Spleen (tissue), 11 donors: ENCODE data around the gene ITSN1. TPM values are rescaled to one million over a fixed set of nuclear protein-coding genes. Genes with fewer than 3 reads are reported as not detected.

Experiments
- DNase-seq: peaks from one replicate; pipeline ENCODE4 v3.0.0-alpha.2; 2020
- H3K27ac ChIP-seq, 8 donors: fragments of 200-600 bp; sonication (generic) in 7 of 8; 1 replicate in 4 of 8; 2 replicates in 4 of 8; pipeline versions ENCODE4 v1.5.0 to v1.8.0; 2016 to 2021; ENCODE audit warnings: inconsistent platforms in 4 of 8, mild to moderate bottlenecking in 4 of 8, moderate library complexity in 1 of 8
- H3K27me3 ChIP-seq, 7 donors: fragments of 200-600 bp; sonication (generic) in 6 of 7; replicated peaks in 1 of 7; 1 replicate in 4 of 7; 2 replicates in 3 of 7; pipeline versions ENCODE4 v1.5.0 to v1.8.0; 2016 to 2021; ENCODE audit warnings: inconsistent platforms in 3 of 7, mild to moderate bottlenecking in 1 of 7
- H3K36me3 ChIP-seq, 6 donors: fragments of 200-600 bp; sonication (generic) in 5 of 6; 1 replicate in 4 of 6; 2 replicates in 2 of 6; pipeline versions ENCODE4 v1.5.0 to v1.8.0; 2016 to 2021; ENCODE audit warnings: inconsistent platforms in 2 of 6
- H3K4me1 ChIP-seq, 6 donors: fragments of 200-600 bp; sonication (generic) in 5 of 6; 1 replicate in 3 of 6; 2 replicates in 3 of 6; pipeline versions ENCODE4 v1.5.0 to v1.8.0; 2016 to 2021; ENCODE audit warnings: inconsistent platforms in 3 of 6
- H3K4me3 ChIP-seq, 8 donors: fragments of 200-600 bp; sonication (generic) in 7 of 8; 1 replicate in 4 of 8; 2 replicates in 4 of 8; pipeline versions ENCODE4 v1.5.0 to v1.8.0; 2016 to 2021; ENCODE audit warnings: inconsistent platforms in 4 of 8, mild to moderate bottlenecking in 4 of 8, moderate library complexity in 2 of 8
- H3K9me3 ChIP-seq, 8 donors: fragments of 200-600 bp; sonication (generic) in 7 of 8; 1 replicate in 4 of 8; 2 replicates in 4 of 8; pipeline versions ENCODE4 v1.5.0 to v1.8.0; 2016 to 2021; ENCODE audit warnings: inconsistent platforms in 4 of 8
- CTCF ChIP-seq, 11 experiments: fragments of 200-600 bp in 7 of 11; fragments of 450-650 bp in 4 of 11; sonication (generic) in 4 of 11; IDR thresholded peaks in 8 of 11; conservative IDR thresholded peaks in 3 of 11; 1 replicate in 7 of 11; 2 replicates in 4 of 11; pipeline versions ENCODE4 v1.4.0 to v1.8.0; 2016 to 2021; ENCODE audit warnings: antibody characterized with exemption in 11 of 11, inconsistent platforms in 4 of 11, mild to moderate bottlenecking in 1 of 11
- POLR2A ChIP-seq, 3 donors: fragments of 450-650 bp; IDR thresholded peaks; one replicate each; pipeline ENCODE4 v1.5.1; 2017; ENCODE audit warnings: antibody characterized with exemption in 3 of 3, mild to moderate bottlenecking in 1 of 3
- POLR2AphosphoS5 ChIP-seq, 3 donors: sonication (generic); formaldehyde crosslinking; IDR thresholded peaks; one replicate each; pipeline ENCODE4 v1.5.1; 2017; ENCODE audit warnings: antibody characterized with exemption in 3 of 3
- WGBS, 5 donors: extraction: QIAGEN DNeasy Blood & Tissue Kit in 3 of 5; methylation state at CpG; one replicate each; pipeline versions ENCODE4 v1.1.5 to v1.1.7; 2013 to 2018; 5-methylcytosine and 5-hydroxymethylcytosine counted together
- intact Hi-C: fragments of 100-400 bp; cut with DNase I; formaldehyde crosslinking; loops from one replicate; pipeline ENCODE4 v1.15.0; 2023; ENCODE audit warnings: low total_unique reads
- polyA plus RNA-seq, 3 donors: library from polyadenylated mRNA; stranded (reverse); fragments of 200-250 nt; gene quantifications; one replicate each; pipeline ENCODE4 v1.2.1, GENCODE V29; 2013
- total RNA-seq, 7 donors: library from RNA; depleted of rRNA in 3 of 7; stranded (reverse); fragments of >200 nt in 3 of 7; fragmentation: NEBNext Ultra II Directional in 4 of 7; extraction: Animal tissue kit (Norgen Biotek cat#: 25700) in 4 of 7; gene quantifications; one replicate each; pipeline versions ENCODE4 v1.1.0 to v1.2.1, GENCODE V29; 2016 to 2021
- donor health status: healthy with polysubstance abuse.
- donor health status: DM: no; HTN: no; CAD: no; lungs with moderate emphysema.
- donor health status: DM: no; HTN: no; CAD: no.
- donor health status: Bipolar disorder and iron deficiency.
- donor health status: healthy.
- donor health status: DM: no; HTN: no; CAD: no.
- donor health status: DM: yes; HTN: yes; CAD: no.

The ITSN1 gene
- total and polyA plus RNA-seq, 10 donors = 4.1 to 89.0 (median 42.6) TPM

DNA sequence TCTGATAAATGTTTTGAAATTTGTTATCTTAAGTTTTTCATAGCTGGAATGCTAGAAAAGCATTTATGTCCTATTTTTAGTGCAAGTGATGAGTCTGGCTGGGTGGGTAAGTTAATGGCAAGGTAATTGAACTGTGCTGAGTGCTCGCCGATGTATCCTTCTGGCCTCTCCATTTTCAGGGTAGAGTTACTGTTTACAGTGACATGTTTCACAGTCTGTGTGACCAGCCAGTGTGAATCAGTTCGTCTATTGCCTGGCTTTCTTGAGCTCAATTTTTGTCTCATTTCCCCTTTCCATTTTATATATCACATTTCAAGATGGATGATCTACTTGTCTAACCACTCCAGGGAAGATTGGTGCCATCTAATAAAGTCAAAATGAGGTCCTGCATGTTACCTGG, 44.1 kb downstream of the ITSN1 start:
- intact Hi-C loops = no loop called here
- Histone ChIP-seq H3K9me3 (no peaks in the 10 kb centered on the region), H3K4me1 (peaks cover 0 to 44% (median 21%) of the 10 kb centered on the region in 6 donors), H3K27me3 (no peaks in the 10 kb centered on the region), H3K36me3 (no peaks in the 10 kb centered on the region), H3K4me3 (no peak overlapping the region), H3K27ac (peak overlapping the region in 6 of 8 donors; percentile 12 to 72 (median 60))
- TF ChIP-seq POLR2AphosphoS5 (IDR thresholded peaks at IDR 0.05) (no peak), CTCF (IDR thresholded peaks at IDR 0.05 in 8 of 11, conservative IDR thresholded peaks at IDR 0.05 in 3 of 11) (no peak), POLR2A (IDR thresholded peaks at IDR 0.05) (no peak)
- DNase-seq = no peak
- WGBS, 5 donors = 75 to 86% (median 84%) methylated on average over 3 of the region's 3 CpGs

DNA sequence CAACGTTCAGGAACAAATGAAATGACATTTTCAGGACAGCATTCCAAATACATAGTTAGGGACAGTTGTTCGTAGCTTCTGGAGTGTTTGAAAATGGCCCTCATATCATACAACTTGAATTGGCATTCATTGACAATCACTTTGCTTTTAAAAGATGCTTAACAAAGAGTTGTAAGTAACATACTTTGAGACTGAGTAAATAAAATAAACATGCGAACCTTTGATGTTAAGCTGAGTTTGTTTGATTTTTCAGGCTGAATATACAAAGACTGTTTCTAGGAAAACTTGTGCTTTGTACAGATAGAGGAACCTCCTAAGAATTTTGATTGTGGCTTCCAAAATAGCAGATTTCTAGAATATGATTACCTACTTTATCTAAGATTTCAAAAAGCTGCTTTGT, 45.3 kb downstream of the ITSN1 start:
- WGBS, 5 donors = 82 to 92% (median 89%) methylated on average over 3 of the region's 3 CpGs
- Histone ChIP-seq H3K36me3 (no peaks in the 10 kb centered on the region), H3K4me1 (peaks cover 0 to 42% (median 21%) of the 10 kb centered on the region in 6 donors), H3K27me3 (no peaks in the 10 kb centered on the region), H3K4me3 (no peak overlapping the region), H3K9me3 (no peaks in the 10 kb centered on the region), H3K27ac (no peak overlapping the region)
- TF ChIP-seq POLR2AphosphoS5 (IDR thresholded peaks at IDR 0.05) = no peak
- TF ChIP-seq POLR2A (IDR thresholded peaks at IDR 0.05) = no peak
- TF ChIP-seq CTCF (IDR thresholded peaks at IDR 0.05 in 8 of 11, conservative IDR thresholded peaks at IDR 0.05 in 3 of 11) = no peak
- intact Hi-C loops = no loop called here
- DNase-seq = no peak

DNA sequence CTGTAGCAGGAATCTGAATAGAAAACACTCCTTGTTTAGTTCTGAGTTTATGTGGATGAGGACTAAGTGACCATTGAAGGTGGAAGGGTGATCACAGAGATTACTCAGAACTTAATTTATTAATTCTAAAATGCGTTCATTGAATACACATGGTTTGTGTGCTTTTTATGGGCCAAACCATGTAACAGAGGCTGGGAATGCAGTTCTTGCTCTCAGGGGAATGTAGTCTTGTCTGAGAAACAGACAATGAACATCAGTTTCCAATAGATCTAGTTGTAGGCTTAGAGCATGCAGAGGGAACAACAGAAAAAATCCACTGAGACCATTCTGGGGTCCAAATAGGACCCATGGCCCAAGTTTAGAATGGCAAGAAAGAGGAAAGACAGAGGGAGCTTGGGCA, 46.1 kb downstream of the ITSN1 start:
- Histone ChIP-seq H3K4me3 (no peak overlapping the region), H3K9me3 (no peaks in the 10 kb centered on the region), H3K36me3 (no peaks in the 10 kb centered on the region), H3K27me3 (no peaks in the 10 kb centered on the region), H3K27ac (no peak overlapping the region), H3K4me1 (peaks cover 0 to 35% (median 18%) of the 10 kb centered on the region in 6 donors)
- intact Hi-C loops = no loop called here
- DNase-seq = no peak
- TF ChIP-seq POLR2AphosphoS5 (IDR thresholded peaks at IDR 0.05) (no peak), POLR2A (IDR thresholded peaks at IDR 0.05) (no peak), CTCF (IDR thresholded peaks at IDR 0.05 in 8 of 11, conservative IDR thresholded peaks at IDR 0.05 in 3 of 11) (no peak)
- WGBS, 5 donors = 90 to 95% (median 94%) methylated on average over 1 of the region's 1 CpG

DNA sequence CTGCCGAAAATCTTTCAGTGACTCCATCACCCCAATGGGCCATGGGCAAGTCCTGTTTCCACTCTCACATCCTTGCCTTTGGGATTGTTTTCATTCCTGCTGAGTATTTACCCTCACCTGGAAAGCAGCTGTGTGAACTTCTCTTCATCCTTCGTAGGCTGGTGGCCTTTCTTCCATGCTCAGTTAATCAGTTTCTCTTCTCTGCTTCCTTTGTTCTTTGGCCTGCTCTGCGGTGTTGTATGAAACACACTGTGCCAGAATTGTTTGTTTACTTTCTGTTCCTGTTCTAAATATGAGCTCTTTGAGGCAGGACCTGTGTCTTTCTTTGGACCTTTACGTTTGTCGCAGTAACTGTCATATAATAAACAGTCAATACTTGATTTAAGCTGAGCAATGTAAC, 48.6 kb downstream of the ITSN1 start:
- Histone ChIP-seq H3K9me3 (no peaks in the 10 kb centered on the region), H3K27me3 (no peaks in the 10 kb centered on the region), H3K27ac (no peak overlapping the region), H3K36me3 (no peaks in the 10 kb centered on the region), H3K4me3 (no peak overlapping the region), H3K4me1 (peaks cover 0 to 15% (median 2%) of the 10 kb centered on the region in 6 donors)
- 74 to 88% (median 83%) methylated on average over 5 of the region's 5 CpGs for WGBS, 5 donors
- no peak for DNase-seq
- intact Hi-C loops = no loop called here
- TF ChIP-seq CTCF (IDR thresholded peaks at IDR 0.05 in 8 of 11, conservative IDR thresholded peaks at IDR 0.05 in 3 of 11) (no peak), POLR2AphosphoS5 (IDR thresholded peaks at IDR 0.05) (no peak), POLR2A (IDR thresholded peaks at IDR 0.05) (no peak)
